HL-60/S4 (cell line): ENCODE data around the gene LMNB1.
"Not testable (repeated sequence)": the region's sequence is repeated elsewhere in the genome, so short reads cannot be mapped to it uniquely, and the experiment has no call there.

ENCODE experiments used
- in situ Hi-C: fragments of 300-500 bp; cut with MboI; formaldehyde crosslinking; loops from 2 replicates; pipeline ENCODE4 v1.14.3; 2022; ENCODE audit warnings: low sequenced_read_pairs

Gene LMNB1

GRCh38 chr5:126819253-126819652, 42.3 kb downstream of the LMNB1 start:
- in situ Hi-C loops = no loop called here

GRCh38 chr5:126826619-126827215, 49.8 kb downstream of the LMNB1 start:
- in situ Hi-C loops = no loop called here

GRCh38 chr5:126829098-126829497, 52.2 kb downstream of the LMNB1 start:
- in situ Hi-C loops = no loop called here

GRCh38 chr5:126830061-126830460, 53.1 kb downstream of the LMNB1 start:
- in situ Hi-C loops = no loop called here

- in situ Hi-C loops = no loop called here
Measured at GRCh38 chr5:126831156-126831555, 54.2 kb downstream of the LMNB1 start.

- in situ Hi-C loops = no loop called here
Measured at GRCh38 chr5:126836778-126837177, 59.8 kb downstream of the LMNB1 start.

- in situ Hi-C loops = no loop called here
Measured at GRCh38 chr5:126837242-126837641, 60.3 kb downstream of the LMNB1 start.

- in situ Hi-C loops = no loop called here
Measured at GRCh38 chr5:126837906-126838539, 61.1 kb downstream of the LMNB1 start.

- in situ Hi-C loops = not testable (repeated sequence)
Measured at GRCh38 chr5:126839407-126839806, 62.5 kb downstream of the LMNB1 start.

GRCh38 chr5:126843375-126843774, 66.4 kb downstream of the LMNB1 start:
- in situ Hi-C loops = not testable (repeated sequence)

GRCh38 chr5:126845470-126846070, 68.6 kb downstream of the LMNB1 start:
- in situ Hi-C loops = not testable (repeated sequence)

GRCh38 chr5:126846344-126846743, 69.4 kb downstream of the LMNB1 start:
- in situ Hi-C loops = no loop called here

- in situ Hi-C loops = no loop called here
Measured at GRCh38 chr5:126846744-126847455, 70.0 kb downstream of the LMNB1 start.

- in situ Hi-C loops = no loop called here
Measured at GRCh38 chr5:126847456-126847820, 70.5 kb downstream of the LMNB1 start.

- in situ Hi-C loops = no loop called here
Measured at GRCh38 chr5:126847826-126848251, 70.9 kb downstream of the LMNB1 start.

- in situ Hi-C loops = no loop called here
Measured at GRCh38 chr5:126848253-126848652, 71.3 kb downstream of the LMNB1 start.

GRCh38 chr5:126849101-126849678, 72.3 kb downstream of the LMNB1 start:
- in situ Hi-C loops = no loop called here

GRCh38 chr5:126851501-126852011, 74.6 kb downstream of the LMNB1 start:
- in situ Hi-C loops = no loop called here

GRCh38 chr5:126852091-126852571, 75.2 kb downstream of the LMNB1 start:
- in situ Hi-C loops = no loop called here

- in situ Hi-C loops = no loop called here
Measured at GRCh38 chr5:126852841-126853271, 75.9 kb downstream of the LMNB1 start.
